ENCODE measurements around the gene GRM4. TPM values are rescaled to one million over a fixed set of nuclear protein-coding genes. Genes with fewer than 3 reads are reported as not detected.

GRM4 gene
- total and polyA plus RNA-seq, 10 of the 15 experiments (the other 5 are each of a cell fraction or from before 2014, with no cell fraction given) = 0.01 to 0.31 (median 0.05) TPM; not detected in 2

DNA sequence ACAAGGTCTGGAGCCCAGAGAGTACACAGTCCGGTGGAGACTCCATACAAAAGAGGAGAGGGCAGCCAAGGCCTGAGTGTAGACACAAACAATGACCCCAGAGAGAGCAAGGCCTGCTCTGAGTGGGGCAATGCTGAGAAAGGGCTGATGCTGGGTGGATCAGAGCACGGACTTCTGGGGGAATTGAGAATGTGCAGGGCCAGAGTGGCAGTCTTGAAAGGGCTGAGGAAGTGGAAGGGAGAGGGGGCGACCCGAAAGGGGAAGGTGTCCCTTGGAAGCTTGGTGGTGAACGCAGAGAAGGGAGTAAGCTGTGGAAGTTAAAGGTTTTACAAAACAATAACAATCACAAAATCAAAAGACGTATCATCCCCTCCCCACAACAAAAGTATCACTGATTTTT, 12.0 kb upstream of the GRM4 start:
- ChIA-PET SMC1A (ENCODE audit: uncharacterized antibody, unreplicated experiment) (no interaction called here), POLR2A (no interaction called here), RAD21 (ENCODE audit: unreplicated experiment) (no interaction called here), CTCF (interaction anchor here (0.6 to 4.1 kb wide), 3 partner anchors 103 to 1815 kb away, joined by 3 to 19 read pairs (median 3); no protein-coding TSS in a partner anchor)
- in situ Hi-C loops (cut with MboI) (loop anchor here (5.0 to 10.0 kb wide), 2 partner anchors 103 to 391 kb away; no protein-coding TSS in a partner anchor), intact Hi-C loops (cut with micrococcal nuclease; ENCODE audit: unreplicated experiment) (loop anchor here (10.0 kb wide), 1 partner anchor 573 kb away; the partner anchor contains the start of gene BAK1)
- no peak for ATAC-seq
- H2AFZ ChIP-seq (ENCODE audit: control insufficient read depth, low read depth, low read length) = no peak overlapping the region
- TF ChIP-seq EZH2 (IDR thresholded peaks at IDR 0.05; ENCODE audit: borderline replicate concordance, control insufficient read depth, low read depth, low read length) = no peak
- no peak for TF ChIP-seq LARP7 (IDR thresholded peaks at IDR 0.05)
- TF ChIP-seq, protein P1, sequence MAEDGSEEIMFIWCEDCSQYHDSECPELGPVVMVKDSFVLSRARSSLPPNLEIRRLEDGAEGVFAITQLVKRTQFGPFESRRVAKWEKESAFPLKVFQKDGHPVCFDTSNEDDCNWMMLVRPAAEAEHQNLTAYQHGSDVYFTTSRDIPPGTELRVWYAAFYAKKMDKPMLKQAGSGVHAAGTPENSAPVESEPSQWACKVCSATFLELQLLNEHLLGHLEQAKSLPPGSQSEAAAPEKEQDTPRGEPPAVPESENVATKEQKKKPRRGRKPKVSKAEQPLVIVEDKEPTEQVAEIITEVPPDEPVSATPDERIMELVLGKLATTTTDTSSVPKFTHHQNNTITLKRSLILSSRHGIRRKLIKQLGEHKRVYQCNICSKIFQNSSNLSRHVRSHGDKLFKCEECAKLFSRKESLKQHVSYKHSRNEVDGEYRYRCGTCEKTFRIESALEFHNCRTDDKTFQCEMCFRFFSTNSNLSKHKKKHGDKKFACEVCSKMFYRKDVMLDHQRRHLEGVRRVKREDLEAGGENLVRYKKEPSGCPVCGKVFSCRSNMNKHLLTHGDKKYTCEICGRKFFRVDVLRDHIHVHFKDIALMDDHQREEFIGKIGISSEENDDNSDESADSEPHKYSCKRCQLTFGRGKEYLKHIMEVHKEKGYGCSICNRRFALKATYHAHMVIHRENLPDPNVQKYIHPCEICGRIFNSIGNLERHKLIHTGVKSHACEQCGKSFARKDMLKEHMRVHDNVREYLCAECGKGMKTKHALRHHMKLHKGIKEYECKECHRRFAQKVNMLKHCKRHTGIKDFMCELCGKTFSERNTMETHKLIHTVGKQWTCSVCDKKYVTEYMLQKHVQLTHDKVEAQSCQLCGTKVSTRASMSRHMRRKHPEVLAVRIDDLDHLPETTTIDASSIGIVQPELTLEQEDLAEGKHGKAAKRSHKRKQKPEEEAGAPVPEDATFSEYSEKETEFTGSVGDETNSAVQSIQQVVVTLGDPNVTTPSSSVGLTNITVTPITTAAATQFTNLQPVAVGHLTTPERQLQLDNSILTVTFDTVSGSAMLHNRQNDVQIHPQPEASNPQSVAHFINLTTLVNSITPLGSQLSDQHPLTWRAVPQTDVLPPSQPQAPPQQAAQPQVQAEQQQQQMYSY (CRISPR knock-in tag; IDR thresholded peaks at IDR 0.05) = no peak
- no peak for TF ChIP-seq NFYB (IDR thresholded peaks at IDR 0.05; ENCODE audit: insufficient read depth, low read depth, low read length)
- H3K9ac ChIP-seq (ENCODE audit: control insufficient read depth, insufficient read depth, low read length) = no peak overlapping the region
- FAIRE-seq = no peak
- peaks cover 3% of the 10 kb centered on the region; the same call in 1 of the 3 replicates for H3K9me3 ChIP-seq (replicated peaks; ENCODE audit: control insufficient read depth, insufficient read depth, low read length)
- no peaks in the 10 kb centered on the region for H3K79me2 ChIP-seq (ENCODE audit: control insufficient read depth, insufficient read depth, low read length)
- no peaks in the 10 kb centered on the region for H3K36me3 ChIP-seq (ENCODE audit: control insufficient read depth in 2 of 2, insufficient read depth in 2 of 2, low read length in 1 of 2)
- H3K4me1 ChIP-seq (ENCODE audit: control insufficient read depth, insufficient read depth, low read length) = peaks cover 10% of the 10 kb centered on the region
- no peak for DNase-seq (ENCODE audit: low read depth, low spot score)
- no peak overlapping the region for H3K27ac ChIP-seq (ENCODE audit: control insufficient read depth, insufficient read depth)
- WGBS (ENCODE audit: insufficient coverage, insufficient replicate concordance, low lambda C conversion rate, missing lambda C conversion rate) = 11% methylated on average over 6 of the region's 6 CpGs
- no peak overlapping the region for H3K4me2 ChIP-seq (ENCODE audit: control insufficient read depth, insufficient read depth)
- H4K20me1 ChIP-seq (ENCODE audit: control insufficient read depth, insufficient read depth) = no peaks in the 10 kb centered on the region
- H3K27me3 ChIP-seq (replicated peaks in 1 of 2; ENCODE audit: control insufficient read depth in 2 of 2, insufficient read depth in 2 of 2, low read length in 1 of 2) = peaks cover 3% of the 10 kb centered on the region in 2 experiments; a peak in 3 of 4 replicates
- BruUV-seq (replicated peaks) = no TSS peak
- H3K4me3 ChIP-seq = no peak overlapping the region

Measured in GM12878 (cell line).